SK-N-MC (cell line): ENCODE results near the gene PTPRN.

Source experiments
- DNase-seq: peaks from one replicate; pipeline ENCODE4 v3.0.0-alpha.2; 2011; ENCODE audit warnings: low read depth, low spot score
- H3K27ac ChIP-seq: fragments of 200-600 bp; sonication (generic); 2 replicates; pipeline ENCODE4 v1.5.1; 2016; ENCODE audit warnings: mixed run types
- H3K36me3 ChIP-seq: fragments of 200-600 bp; sonication (generic); 2 replicates; pipeline ENCODE4 v1.6.1; 2017; ENCODE audit warnings: antibody characterized with exemption, low read length, mixed read lengths; ENCODE audit not compliant: insufficient read depth
- H3K4me3 ChIP-seq: fragments of 200-600 bp; sonication (generic); 2 replicates; pipeline ENCODE4 v1.5.1; 2016
- H3K9ac ChIP-seq: fragments of 200-600 bp; sonication (generic); 2 replicates; pipeline ENCODE4 v1.8.0; 2017; ENCODE audit warnings: mixed run types, mixed read lengths; ENCODE audit not compliant: insufficient read length
- H3K9me3 ChIP-seq: fragments of 200-600 bp; sonication (generic); 2 replicates; pipeline ENCODE4 v1.6.1; 2017; ENCODE audit warnings: low read depth, mild to moderate bottlenecking, antibody characterized with exemption, low read length, moderate library complexity, mixed read lengths
- EZH2 ChIP-seq: fragments of 200-600 bp; sonication (generic); IDR thresholded peaks from one replicate; pipeline ENCODE4 v1.6.1; 2017; ENCODE audit warnings: antibody characterized with exemption
- FOXP2 ChIP-seq: optimal IDR thresholded peaks from 2 replicates; pipeline ENCODE3; 2011; ENCODE audit warnings: mild to moderate bottlenecking, moderate library complexity; ENCODE audit not compliant: insufficient read depth; ENCODE audit errors: extremely low read length, control extremely low read depth
- POLR2AphosphoS5 ChIP-seq: IDR thresholded peaks from 2 replicates; pipeline ENCODE4 v1.6.1; 2012; ENCODE audit warnings: mild to moderate bottlenecking, low read depth, low read length, borderline replicate concordance

Gene PTPRN

GRCh38 chr2:219309278-219309677, at the start of gene PTPRN:
Gene PTPRN, minus strand, starts transcription at chr2:219309401. Its CDS starts 69 bp downstream, at chr2:219309332.
- no peaks in the 10 kb centered on the region for H3K9me3 ChIP-seq
- no peaks in the 10 kb centered on the region for H3K36me3 ChIP-seq
- no peak within 1 kb of the TSS for H3K27ac ChIP-seq
- H3K9ac ChIP-seq, result no peak within 1 kb of the TSS
- TF ChIP-seq EZH2 (no peak), POLR2AphosphoS5 (no peak), FOXP2 (no peak)
- DNase-seq, result no peak
- H3K4me3 ChIP-seq, result no peak within 1 kb of the TSS

- TF ChIP-seq FOXP2, result no peak
- no peak for TF ChIP-seq EZH2
- no peak for TF ChIP-seq POLR2AphosphoS5
- Histone ChIP-seq H3K4me3 (peak overlapping the region; percentile 58), H3K27ac (no peak overlapping the region), H3K9ac (no peak overlapping the region), H3K9me3 (no peaks in the 10 kb centered on the region), H3K36me3 (no peaks in the 10 kb centered on the region)
- no peak for DNase-seq
Observed at GRCh38 chr2:219358170-219359075, 49.2 kb upstream of the PTPRN start.

DNA sequence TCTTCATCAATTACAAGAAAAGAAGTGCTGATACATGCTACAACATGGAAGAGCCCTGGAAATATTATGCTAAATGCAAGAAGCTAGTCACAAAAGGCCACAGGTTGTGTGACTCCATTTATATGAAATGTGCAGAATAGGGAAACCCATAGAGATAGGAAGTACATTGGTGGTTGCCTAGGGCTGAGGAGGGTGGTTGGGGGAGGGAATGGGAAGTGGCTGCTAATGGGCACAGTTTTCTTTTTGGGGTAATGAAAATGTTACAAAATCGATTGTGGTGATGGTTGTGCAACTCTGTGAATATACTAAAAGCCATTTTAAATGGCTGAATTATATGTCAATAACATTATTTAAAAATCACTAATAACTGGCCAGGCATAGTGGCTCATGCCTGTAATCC, 47.6 kb upstream of the PTPRN start:
- TF ChIP-seq POLR2AphosphoS5, result no peak
- Histone ChIP-seq H3K9ac (no peak overlapping the region), H3K4me3 (no peak overlapping the region), H3K9me3 (no peaks in the 10 kb centered on the region), H3K36me3 (no peaks in the 10 kb centered on the region), H3K27ac (no peak overlapping the region)
- no peak for DNase-seq

- H3K27ac ChIP-seq, result no peak overlapping the region
- H3K9me3 ChIP-seq, result no peaks in the 10 kb centered on the region
- H3K9ac ChIP-seq, result no peak overlapping the region
- H3K36me3 ChIP-seq, result no peaks in the 10 kb centered on the region
- TF ChIP-seq EZH2 (no peak), FOXP2 (no peak), POLR2AphosphoS5 (no peak)
- H3K4me3 ChIP-seq, result no peak overlapping the region
- no peak for DNase-seq
Observed at GRCh38 chr2:219354582-219354981, 45.4 kb upstream of the PTPRN start.

GRCh38 chr2:219353129-219353528, 43.9 kb upstream of the PTPRN start:
- TF ChIP-seq FOXP2, result no peak
- no peak for TF ChIP-seq EZH2
- TF ChIP-seq POLR2AphosphoS5, result no peak
- H3K9ac ChIP-seq, result no peak overlapping the region
- no peak for DNase-seq
- no peaks in the 10 kb centered on the region for H3K36me3 ChIP-seq
- H3K27ac ChIP-seq, result no peak overlapping the region
- no peak overlapping the region for H3K4me3 ChIP-seq
- no peaks in the 10 kb centered on the region for H3K9me3 ChIP-seq

GRCh38 chr2:219352448-219353023, 43.3 kb upstream of the PTPRN start:
- Histone ChIP-seq H3K4me3 (no peak overlapping the region), H3K9me3 (no peaks in the 10 kb centered on the region), H3K36me3 (no peaks in the 10 kb centered on the region), H3K27ac (no peak overlapping the region), H3K9ac (no peak overlapping the region)
- no peak for DNase-seq
- TF ChIP-seq POLR2AphosphoS5 (no peak), EZH2 (no peak), FOXP2 (no peak)

DNA sequence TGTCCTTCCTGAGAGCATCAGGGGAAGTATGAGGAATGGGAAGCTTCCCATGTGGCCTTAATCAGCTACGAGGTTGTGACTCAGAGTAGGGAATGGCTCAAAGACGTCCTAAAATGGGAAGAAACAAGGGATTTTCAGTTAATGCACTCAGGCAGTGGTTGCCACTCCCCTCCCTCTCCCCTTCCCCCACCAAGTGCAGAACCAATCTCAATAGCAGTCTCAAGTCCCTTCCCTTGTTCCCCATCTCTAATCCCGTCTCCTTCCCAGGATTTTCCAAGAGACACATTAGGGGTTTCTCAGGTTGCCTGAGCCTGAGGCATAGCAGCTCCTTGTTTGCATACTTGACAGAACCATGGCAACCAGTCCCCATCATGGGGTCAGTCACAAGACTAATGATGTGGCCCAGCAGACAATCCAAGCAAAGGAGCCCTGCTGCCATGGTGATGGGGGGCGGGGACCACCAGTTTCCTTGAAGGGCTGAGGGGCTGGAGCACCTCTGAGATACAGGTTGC, 41.6 kb upstream of the PTPRN start:
- H3K4me3 ChIP-seq, result no peak overlapping the region
- H3K9ac ChIP-seq, result no peak overlapping the region
- no peaks in the 10 kb centered on the region for H3K36me3 ChIP-seq
- no peak for TF ChIP-seq EZH2
- TF ChIP-seq POLR2AphosphoS5, result no peak
- no peak for TF ChIP-seq FOXP2
- no peak for DNase-seq
- no peaks in the 10 kb centered on the region for H3K9me3 ChIP-seq
- no peak overlapping the region for H3K27ac ChIP-seq

- no peak overlapping the region for H3K27ac ChIP-seq
Observed at GRCh38 chr2:219350215-219350614, 41.0 kb upstream of the PTPRN start.

DNA sequence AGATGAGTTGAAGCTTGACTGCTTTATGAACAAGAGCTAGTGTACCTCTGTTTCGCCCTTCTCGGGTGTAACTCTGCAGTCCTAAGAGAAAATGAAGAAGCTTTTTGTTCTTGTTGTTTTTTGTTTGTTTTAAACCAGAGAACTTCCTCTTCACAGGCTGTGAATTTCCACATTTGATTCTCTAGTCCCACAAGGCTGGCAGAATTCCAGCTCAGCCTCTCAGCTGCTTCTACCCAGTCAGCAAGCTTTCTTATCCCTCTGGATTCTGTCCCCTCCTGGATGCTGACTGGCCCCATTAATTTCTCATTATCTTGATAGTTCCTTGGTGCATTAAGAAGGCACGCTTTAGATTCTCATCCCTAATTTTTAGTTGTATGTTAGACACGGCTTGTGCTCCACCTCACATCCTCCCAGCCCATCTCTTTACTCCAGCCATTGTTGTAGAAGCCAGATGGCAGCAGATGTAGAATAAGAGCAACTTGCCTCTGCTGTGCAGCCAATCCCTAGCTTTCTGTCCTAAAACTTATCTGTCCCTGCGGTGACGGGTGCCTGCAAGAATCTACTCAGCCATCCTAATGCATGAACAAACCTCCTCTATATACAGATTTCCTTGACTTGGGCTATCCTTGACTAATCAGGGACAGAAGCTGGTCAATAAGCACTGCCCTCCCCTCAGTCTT, 35.7 kb upstream of the PTPRN start:
- Histone ChIP-seq H3K27ac (no peak overlapping the region), H3K9me3 (no peaks in the 10 kb centered on the region), H3K36me3 (no peaks in the 10 kb centered on the region), H3K9ac (no peak overlapping the region), H3K4me3 (no peak overlapping the region)
- no peak for DNase-seq
- TF ChIP-seq FOXP2, result no peak
- TF ChIP-seq EZH2, result no peak
- no peak for TF ChIP-seq POLR2AphosphoS5

More at GRCh38 chr2:219350215-219350614, 41.0 kb upstream of the PTPRN start:
- Histone ChIP-seq H3K4me3 (no peak overlapping the region), H3K9me3 (no peaks in the 10 kb centered on the region), H3K36me3 (no peaks in the 10 kb centered on the region), H3K9ac (no peak overlapping the region)
- TF ChIP-seq POLR2AphosphoS5 (no peak), EZH2 (no peak), FOXP2 (no peak)
- no peak for DNase-seq
